Prostate gland (tissue), 2 donors: ENCODE measurements around the gene WDR26.

Source experiments
- POLR2AphosphoS5 ChIP-seq: sonication (generic); formaldehyde crosslinking; IDR thresholded peaks from one replicate; pipeline ENCODE4 v1.6.1; 2017; ENCODE audit warnings: antibody characterized with exemption
- TF ChIP-seq, protein P1 (sequence below), 4 experiments: fragments of 200-600 bp in 2 of 4; fragments of 450-650 bp in 2 of 4; sonication (generic) in 2 of 4; IDR thresholded peaks; 1 replicate in 3 of 4; 2 replicates in 1 of 4; pipeline ENCODE4 v1.5.1; 2016 to 2019; ENCODE audit warnings: antibody characterized with exemption in 4 of 4, mild to moderate bottlenecking in 2 of 4, moderate library complexity in 2 of 4

DNA sequence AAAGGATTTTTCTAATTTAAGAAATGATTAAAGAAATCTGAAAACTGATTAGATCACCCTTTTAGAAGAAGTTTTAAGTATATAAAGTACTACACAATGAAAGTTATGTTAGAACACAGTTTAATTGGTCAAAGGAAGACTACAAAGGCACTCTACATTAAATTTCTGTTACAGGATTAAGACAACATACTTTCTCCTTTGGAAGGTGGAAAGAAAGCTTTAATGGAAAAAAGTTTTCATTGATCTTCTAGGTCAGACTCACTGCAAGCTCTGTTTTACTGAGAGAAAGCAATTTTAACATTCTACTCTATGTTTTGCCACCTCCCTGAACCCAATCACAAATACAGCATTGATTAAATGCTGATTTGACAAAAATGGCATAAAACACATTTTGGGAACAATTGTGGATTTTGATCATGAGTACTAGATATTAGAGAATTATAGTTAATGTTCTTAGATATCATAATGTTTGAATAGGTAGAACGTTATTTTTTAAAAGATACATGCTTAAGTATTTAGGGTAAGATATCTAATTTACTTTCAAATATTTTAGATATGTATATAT is 32.0 kb downstream of the WDR26 start:
- TF ChIP-seq POLR2AphosphoS5 = no peak
- TF ChIP-seq, protein P1, sequence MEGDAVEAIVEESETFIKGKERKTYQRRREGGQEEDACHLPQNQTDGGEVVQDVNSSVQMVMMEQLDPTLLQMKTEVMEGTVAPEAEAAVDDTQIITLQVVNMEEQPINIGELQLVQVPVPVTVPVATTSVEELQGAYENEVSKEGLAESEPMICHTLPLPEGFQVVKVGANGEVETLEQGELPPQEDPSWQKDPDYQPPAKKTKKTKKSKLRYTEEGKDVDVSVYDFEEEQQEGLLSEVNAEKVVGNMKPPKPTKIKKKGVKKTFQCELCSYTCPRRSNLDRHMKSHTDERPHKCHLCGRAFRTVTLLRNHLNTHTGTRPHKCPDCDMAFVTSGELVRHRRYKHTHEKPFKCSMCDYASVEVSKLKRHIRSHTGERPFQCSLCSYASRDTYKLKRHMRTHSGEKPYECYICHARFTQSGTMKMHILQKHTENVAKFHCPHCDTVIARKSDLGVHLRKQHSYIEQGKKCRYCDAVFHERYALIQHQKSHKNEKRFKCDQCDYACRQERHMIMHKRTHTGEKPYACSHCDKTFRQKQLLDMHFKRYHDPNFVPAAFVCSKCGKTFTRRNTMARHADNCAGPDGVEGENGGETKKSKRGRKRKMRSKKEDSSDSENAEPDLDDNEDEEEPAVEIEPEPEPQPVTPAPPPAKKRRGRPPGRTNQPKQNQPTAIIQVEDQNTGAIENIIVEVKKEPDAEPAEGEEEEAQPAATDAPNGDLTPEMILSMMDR (IDR thresholded peaks at IDR 0.05) = no peak
